ENCODE data around the gene UBR1.
"Not testable (repeated sequence)": the region's sequence is repeated elsewhere in the genome, so short reads cannot be mapped to it uniquely, and the experiment has no call there.

Gene UBR1

GRCh38 chr15:43046484-43046883 is 59.4 kb downstream of the UBR1 start:
- no peak for DNase-seq

GRCh38 chr15:43042885-43043284 is 63.0 kb downstream of the UBR1 start:
- DNase-seq, result no peak

GRCh38 chr15:43041085-43041484 is 64.8 kb downstream of the UBR1 start:
- not testable (repeated sequence) for DNase-seq

- not testable (repeated sequence) for DNase-seq
These were observed 70.6 kb downstream of the UBR1 start for GRCh38 chr15:43035240-43035639.

- no peak for DNase-seq
These were observed 76.4 kb downstream of the UBR1 start for GRCh38 chr15:43029476-43029875.

GRCh38 chr15:43025150-43025549 is 80.7 kb downstream of the UBR1 start:
- DNase-seq, result no peak

GRCh38 chr15:43014671-43015070 is 91.2 kb downstream of the UBR1 start:
- DNase-seq, result not testable (repeated sequence)

- DNase-seq, result no peak
These were observed 96.6 kb downstream of the UBR1 start for GRCh38 chr15:43009206-43009605.

GRCh38 chr15:43008150-43008549 is 97.7 kb downstream of the UBR1 start:
- no peak for DNase-seq

- no peak for DNase-seq
These were observed 98.3 kb downstream of the UBR1 start for GRCh38 chr15:43007551-43007950.

GRCh38 chr15:43006991-43007390 is 98.8 kb downstream of the UBR1 start:
- DNase-seq, result no peak

GRCh38 chr15:43004886-43005595 is 100.8 kb downstream of the UBR1 start:
- not testable (repeated sequence) for DNase-seq

- DNase-seq, result no peak
These were observed 106.5 kb downstream of the UBR1 start for GRCh38 chr15:42999201-42999779.

GRCh38 chr15:42996871-42997270 is 109.0 kb downstream of the UBR1 start:
- no peak for DNase-seq

GRCh38 chr15:42994546-42994945 is 111.3 kb downstream of the UBR1 start:
- DNase-seq, result peak; percentile 71

- DNase-seq, result no peak
These were observed 113.2 kb downstream of the UBR1 start for GRCh38 chr15:42992626-42993025.

- DNase-seq, result no peak
These were observed 119.0 kb downstream of the UBR1 start for GRCh38 chr15:42986693-42987342.

- DNase-seq, result no peak
These were observed 121.3 kb downstream of the UBR1 start for GRCh38 chr15:42984493-42985034.

- peak; percentile 22 for DNase-seq
These were observed 126.7 kb downstream of the UBR1 start for GRCh38 chr15:42979113-42979512.

GRCh38 chr15:42974202-42974862 is 131.5 kb downstream of the UBR1 start:
- DNase-seq, result no peak

- DNase-seq, result no peak
These were observed 132.7 kb downstream of the UBR1 start for GRCh38 chr15:42973114-42973513.

- DNase-seq, result no peak
These were observed 134.0 kb downstream of the UBR1 start for GRCh38 chr15:42971830-42972229.

- DNase-seq, result no peak
These were observed 141.4 kb downstream of the UBR1 start for GRCh38 chr15:42964476-42964875.
